GM13977 (cell line): Measurements from ENCODE around the gene BRCA1.
"Not testable (repeated sequence)": the region's sequence is repeated elsewhere in the genome, so short reads cannot be mapped to it uniquely, and the experiment has no call there.

Experiments used
- DNase-seq: peaks from one replicate; pipeline ENCODE4 v3.0.0; 2012; ENCODE audit warnings: low spot score
- in situ Hi-C: fragments of 300-500 bp; cut with MboI; formaldehyde crosslinking; loops from one replicate; pipeline ENCODE4 v1.12.0; 2022; ENCODE audit warnings: low sequenced_read_pairs, low pct_unique_long_range_greater_than_20kb, mixed read lengths, inconsistent platforms; ENCODE audit not compliant: unreplicated experiment
- TF ChIP-seq, protein P1 (sequence below): IDR thresholded peaks from 2 replicates; pipeline ENCODE4 v1.5.1; 2012; ENCODE audit warnings: mild to moderate bottlenecking, control low read depth; ENCODE audit not compliant: insufficient read depth; ENCODE audit errors: extremely low read depth, missing control alignments

Gene BRCA1

DNA sequence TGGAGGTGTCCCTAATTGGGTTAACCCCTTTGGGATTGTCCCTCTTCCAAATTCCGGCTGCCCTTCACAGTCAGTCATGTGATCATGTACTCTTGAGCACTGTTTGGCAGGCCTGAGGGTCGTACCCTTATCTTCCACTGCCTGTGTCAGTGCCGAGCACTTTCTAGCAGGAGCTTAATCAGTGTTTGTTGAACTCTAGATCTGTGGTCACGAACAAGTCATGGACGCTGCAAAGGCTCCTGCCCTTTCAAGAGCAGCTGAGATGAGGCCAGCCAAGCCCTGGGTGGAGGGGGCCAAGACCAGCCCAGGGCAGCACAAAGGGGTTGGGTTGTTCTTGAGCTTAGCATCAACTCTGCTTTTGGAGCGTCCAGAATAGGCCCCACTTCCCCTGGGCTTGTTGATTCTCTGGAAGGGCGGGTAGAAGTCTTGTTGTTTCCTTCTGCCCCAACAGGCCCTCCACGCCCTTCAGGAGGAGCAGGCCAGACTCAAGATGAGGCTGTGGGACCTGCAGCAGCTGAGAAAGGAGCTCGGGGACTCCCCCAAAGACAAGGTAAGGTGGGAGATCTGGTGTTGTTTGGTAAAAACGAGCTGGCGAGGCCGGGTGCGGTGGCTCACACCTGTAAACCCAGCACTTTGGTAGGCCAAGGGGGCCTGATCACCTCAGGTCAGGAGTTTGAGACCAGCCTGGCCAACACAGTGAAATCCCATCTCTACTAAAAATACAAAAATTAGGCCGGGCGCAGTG, 113.3 kb downstream of the BRCA1 start:
- no peak for DNase-seq
- in situ Hi-C loops: no loop called here
- TF ChIP-seq, protein P1, sequence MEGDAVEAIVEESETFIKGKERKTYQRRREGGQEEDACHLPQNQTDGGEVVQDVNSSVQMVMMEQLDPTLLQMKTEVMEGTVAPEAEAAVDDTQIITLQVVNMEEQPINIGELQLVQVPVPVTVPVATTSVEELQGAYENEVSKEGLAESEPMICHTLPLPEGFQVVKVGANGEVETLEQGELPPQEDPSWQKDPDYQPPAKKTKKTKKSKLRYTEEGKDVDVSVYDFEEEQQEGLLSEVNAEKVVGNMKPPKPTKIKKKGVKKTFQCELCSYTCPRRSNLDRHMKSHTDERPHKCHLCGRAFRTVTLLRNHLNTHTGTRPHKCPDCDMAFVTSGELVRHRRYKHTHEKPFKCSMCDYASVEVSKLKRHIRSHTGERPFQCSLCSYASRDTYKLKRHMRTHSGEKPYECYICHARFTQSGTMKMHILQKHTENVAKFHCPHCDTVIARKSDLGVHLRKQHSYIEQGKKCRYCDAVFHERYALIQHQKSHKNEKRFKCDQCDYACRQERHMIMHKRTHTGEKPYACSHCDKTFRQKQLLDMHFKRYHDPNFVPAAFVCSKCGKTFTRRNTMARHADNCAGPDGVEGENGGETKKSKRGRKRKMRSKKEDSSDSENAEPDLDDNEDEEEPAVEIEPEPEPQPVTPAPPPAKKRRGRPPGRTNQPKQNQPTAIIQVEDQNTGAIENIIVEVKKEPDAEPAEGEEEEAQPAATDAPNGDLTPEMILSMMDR: no peak

DNA sequence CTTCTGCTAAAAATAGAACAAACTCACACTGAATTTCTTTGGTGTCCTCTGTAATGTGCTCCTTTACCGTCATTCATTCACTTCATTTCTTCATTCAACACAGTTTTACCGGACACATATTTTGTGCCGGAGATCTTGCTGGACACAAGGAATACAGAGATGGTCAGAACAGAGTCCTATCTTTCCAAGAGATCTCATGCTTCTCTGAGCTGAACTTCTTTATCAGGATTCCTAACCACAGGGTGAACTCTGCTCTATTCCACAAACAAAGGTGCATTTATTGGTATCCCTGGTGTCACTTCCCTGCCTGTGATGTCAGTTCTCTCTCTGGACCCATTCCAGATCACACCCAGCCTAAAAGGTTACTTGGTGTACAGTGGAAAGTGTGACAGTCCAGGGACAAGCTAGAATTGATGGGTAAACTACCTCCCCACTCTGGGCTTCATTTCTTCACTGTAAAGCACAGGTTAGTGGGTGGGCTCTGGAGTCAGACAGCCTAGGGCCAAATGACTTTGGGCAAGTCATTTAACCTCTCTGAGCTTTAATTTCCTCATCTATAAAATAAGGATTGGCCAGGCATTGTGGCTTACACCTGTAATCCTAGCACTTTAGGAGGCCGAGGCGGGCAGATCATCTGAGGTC, 114.4 kb downstream of the BRCA1 start:
- no peak for DNase-seq
- in situ Hi-C loops: no loop called here
- TF ChIP-seq, protein P1: no peak

DNA sequence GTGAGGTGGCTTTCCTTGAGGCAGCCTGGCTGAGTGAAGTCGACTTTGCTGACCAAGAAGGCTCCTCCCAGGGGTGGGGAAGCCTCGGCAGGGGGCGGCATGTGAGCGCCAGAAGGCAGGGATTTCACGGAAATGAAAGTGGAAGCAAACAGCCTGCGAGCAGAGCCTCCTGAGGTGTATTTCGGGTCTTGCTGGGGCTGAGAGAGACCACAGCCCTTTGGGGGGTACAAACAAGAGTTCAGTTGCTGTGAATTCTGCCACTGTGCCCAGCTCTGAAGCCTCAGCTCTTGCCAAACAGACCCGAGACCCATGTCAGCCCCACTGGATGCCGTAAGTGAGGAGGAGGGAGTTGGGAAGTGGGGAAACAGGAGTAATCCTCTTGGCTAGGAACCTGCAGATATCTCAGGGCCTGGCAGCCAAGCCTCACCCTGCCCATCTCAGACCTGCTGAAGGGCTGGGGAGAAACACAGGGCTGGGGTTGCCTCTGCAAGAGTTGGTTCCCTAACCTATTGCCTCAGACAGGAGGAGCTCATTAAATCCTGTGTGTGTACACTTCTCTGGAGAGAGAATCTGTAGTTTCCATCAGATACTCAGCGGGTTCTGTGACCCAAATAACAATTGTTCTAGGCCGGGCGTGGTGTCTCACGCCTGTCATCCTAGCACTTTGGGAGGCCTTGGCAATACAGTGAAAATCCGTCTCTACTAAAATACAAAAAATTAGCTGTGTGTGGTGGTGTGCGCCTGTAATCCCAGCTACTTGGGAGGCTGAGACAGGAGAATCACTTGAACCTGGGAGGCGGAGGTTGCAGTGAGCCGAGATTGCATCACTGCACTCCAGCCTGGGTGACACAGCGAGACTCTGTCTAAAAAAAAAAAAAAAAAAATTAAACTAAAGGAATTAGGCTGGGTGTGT, 118.3 kb downstream of the BRCA1 start, which contains the start of gene IFI35:
Gene IFI35 (plus strand): TSS at position 146 of the 913 bp plus-strand sequence. CDS start 164 bp downstream, at position 310.
- in situ Hi-C loops: no loop called here
- peak; percentile 81 for DNase-seq
- TF ChIP-seq, protein P1: peak; percentile 59

DNA sequence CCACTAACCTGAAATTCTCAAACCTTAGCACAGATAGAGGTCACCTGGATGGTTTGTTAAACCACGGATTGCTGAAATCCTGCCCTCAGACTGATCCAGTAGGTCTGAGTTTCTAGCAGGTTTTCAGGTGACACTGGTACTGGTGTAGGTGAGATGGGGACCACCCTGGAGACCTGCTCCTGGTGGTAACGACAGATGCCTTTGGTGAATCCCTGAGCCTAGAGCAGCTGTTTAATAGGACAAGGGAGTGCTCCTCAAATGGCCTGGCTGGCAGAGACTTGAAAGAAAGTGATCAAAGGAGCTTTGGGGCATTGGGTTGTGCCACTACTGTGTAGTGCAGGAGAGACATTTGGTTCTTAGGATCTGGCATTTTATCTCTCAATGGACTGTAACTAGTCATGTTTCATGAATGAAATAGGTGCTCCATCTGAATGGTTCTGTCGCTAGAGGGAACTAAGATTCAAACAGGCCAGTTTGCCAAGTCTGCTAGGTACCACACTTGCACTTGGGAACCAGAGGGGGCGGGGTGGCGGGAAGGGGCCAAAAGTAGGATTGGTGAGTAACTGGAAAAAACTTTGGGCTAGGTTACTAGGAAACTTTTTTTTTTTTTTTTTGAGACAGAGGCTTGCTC, 121.5 kb downstream of the BRCA1 start:
- TF ChIP-seq, protein P1: no peak
- in situ Hi-C loops: no loop called here
- no peak for DNase-seq

DNA sequence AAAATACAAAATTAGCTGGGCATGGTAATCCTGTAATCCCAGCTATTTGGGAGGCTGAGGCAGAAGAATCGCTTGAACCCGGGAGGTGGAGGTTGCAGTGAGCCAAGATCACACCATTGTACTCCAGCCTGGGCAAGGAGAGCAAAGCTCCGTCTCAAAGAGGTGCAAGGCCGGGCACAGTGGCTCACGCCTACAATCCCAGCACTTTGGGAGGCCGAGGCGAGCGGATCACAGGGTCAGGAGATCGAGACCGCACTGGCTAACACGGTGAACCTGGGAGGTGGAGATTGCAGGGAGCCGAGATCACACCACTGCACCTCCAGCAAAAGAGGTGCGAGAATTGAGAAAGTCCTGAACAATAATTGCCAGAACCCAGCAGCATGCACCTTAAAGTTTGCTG, 124.3 kb downstream of the BRCA1 start:
- DNase-seq, in situ Hi-C loops: not testable (repeated sequence)

DNA sequence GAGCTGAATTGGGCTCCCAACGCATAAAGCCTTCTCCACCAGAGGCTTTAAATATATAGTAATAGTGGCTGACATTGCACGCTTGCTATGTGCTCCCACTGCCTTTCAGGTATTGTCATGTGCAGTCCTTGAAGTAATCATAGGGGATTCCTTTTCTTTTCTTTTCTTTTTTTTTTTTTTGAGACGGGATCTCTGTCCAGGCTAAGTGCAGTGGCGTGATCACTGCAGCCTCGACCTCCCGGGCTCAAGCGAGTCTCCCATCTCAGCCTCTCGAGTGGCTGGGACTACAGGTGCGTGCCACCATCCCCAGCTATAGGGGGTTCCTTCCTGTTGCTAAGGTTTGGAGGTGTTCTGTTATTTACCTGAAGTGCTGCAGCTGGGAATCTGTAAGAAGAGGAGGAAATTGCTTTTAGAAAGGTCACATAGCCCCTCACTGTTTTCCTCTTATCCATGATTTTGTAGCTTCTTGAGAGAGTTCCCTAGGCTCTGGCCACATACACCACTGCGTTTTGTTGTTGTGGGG, 126.1 kb downstream of the BRCA1 start:
- in situ Hi-C loops: no loop called here
- DNase-seq: no peak

More for the DNA sequence above, 126.1 kb downstream of the BRCA1 start:
- TF ChIP-seq, protein P1: no peak
